GM19025 (cell line): ENCODE measurements around the gene CACNA1D.

Source experiments
- ATAC-seq: cut with Tn5 transposase; IDR thresholded peaks from one replicate; pipeline ENCODE4 v1.9.1; 2021; ENCODE audit warnings: mild to moderate bottlenecking, low read depth, moderate library complexity; ENCODE audit not compliant: unreplicated experiment

CACNA1D gene

DNA sequence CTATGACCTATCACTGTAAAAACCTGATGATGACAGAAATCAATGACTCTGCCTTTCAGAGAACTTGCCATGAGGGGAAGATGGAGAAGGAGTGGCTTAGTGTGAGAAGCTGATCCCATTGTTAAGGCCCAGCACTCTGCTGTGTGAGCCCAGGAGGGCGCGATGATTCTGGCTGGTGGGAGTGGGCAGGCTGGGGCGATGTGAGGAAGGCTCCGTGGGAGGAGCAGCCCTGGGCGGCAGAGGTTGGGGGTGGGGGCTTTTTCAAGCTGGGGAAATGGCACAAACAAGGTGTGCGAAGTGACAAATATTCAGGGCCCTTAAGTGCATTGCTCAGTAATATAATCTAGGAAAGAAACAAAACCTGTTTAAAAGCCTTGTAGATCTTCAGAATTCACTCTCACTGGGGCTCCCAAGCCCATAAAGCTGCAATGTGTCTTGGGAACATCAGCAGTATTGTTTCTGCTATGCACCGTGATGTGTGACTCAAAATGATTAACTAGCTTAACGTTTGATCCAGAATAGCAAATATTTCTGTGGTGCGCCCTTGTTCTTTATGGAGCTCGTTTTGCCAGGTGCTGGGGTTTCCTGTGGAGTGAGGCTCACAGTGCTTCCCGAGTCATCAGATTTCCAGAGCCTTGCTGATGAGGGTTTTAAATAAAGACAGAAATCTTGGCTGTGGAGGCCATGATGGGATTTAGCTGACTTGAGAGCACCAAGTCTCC lies 210.8 kb downstream of the CACNA1D start:
- no peak for ATAC-seq

DNA sequence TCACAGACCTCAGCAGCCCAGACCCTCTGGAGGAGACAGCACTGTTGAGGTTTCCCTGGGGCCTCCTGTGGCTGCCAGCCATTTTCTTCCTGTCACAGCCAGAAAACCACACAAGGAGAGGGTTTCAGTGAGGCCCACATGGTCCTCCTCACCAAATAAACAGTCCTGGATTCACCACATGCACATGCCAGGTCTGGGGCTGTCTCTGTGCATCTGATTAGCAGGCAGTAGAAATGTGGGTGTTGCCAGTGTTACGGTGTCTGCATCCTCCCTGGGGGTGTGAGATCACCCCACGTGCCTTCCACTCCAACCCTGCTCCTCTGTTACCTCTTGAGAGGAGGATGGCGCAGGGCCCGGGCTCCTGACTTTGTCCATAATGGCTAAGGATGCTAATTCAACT lies 211.4 kb downstream of the CACNA1D start:
- no peak for ATAC-seq

GRCh38 chr3:53707222-53707621 lies 212.8 kb downstream of the CACNA1D start:
- no peak for ATAC-seq

DNA sequence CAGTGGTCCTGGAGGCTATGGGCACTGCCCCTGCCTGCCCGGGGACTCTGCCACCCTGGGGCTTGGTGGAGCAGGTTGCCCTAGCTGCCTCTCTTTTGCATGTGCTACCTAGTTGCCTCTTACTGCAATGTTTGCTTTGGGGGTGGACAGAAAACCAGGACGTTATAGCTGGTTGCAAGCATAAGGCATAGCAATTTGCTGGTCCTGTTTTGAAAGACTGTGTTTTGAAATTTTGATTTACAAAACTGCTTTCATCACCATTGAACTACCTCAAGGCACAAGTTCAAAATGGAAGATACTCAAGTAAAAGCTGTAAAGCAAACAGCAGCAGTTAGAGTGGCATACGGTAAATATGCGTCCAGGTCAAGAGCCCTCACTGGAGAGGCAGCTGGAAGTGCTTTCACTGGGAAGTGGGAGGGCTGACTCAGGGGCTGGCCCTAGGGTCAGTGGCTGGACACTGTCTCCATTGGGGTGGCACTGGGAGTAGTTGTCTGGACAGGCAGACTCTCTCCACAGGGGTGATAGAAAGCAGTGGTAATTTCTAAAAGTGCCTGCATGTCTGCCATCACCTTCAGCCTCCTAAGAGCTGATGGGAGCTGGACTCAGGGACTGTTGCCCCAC lies 213.7 kb downstream of the CACNA1D start:
- ATAC-seq: no peak

DNA sequence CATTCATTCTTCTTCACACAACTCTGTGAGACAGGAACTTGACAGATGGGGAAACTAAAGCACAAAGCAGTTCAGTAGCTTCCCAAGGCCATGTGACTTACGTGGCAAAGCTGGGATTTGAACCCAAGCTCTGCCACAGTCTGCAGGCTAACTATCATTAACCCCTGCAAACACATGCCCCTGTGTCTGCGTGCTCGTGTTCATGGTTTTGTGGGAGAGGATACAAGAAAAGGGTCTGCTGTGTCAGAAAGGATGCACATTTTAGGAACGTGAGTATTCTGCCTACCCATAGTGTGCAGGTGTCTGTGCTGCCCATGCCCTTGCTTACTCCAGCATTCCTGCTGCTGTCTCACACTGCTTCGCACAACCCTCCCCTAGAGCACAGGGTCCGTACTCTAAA lies 214.8 kb downstream of the CACNA1D start:
- no peak for ATAC-seq

DNA sequence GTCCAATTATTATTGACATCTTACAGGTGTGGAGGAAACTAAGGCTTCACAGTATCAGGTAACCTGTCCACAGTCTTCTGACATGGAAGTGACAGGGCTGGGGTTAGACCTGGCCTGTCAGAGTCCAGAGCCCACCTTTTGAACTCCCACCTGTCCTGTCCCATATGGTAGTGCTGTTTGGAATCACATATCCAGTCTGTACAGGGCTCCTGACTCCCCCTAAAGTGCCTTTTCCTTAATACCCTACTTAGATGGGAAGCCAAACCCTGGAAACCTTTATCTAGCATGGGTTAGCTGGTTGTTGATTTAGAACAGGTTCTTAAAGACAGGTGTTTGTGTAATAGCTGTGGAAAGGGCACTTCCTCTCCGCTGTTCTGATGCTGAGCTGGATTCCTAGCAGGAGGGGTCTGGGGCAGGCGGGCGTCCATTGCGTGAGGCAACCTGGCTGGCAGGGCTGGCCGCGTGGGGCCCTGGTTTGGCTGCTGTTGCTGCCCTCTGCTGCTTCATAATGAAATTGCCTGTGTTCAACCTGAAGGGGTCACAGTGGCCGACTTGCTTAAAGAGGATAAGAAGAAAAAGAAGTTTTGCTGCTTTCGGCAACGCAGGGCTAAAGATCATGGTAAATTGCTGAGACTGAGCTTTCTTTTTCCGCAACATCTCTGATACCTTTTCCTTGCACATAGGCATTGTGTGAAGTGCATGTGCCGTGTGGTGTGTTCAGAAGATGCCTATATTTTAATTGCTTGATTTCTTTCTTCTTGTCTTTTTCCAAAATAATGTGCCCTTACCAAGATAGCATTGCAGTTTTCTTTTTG lies 215.7 kb downstream of the CACNA1D start:
- no peak for ATAC-seq

DNA sequence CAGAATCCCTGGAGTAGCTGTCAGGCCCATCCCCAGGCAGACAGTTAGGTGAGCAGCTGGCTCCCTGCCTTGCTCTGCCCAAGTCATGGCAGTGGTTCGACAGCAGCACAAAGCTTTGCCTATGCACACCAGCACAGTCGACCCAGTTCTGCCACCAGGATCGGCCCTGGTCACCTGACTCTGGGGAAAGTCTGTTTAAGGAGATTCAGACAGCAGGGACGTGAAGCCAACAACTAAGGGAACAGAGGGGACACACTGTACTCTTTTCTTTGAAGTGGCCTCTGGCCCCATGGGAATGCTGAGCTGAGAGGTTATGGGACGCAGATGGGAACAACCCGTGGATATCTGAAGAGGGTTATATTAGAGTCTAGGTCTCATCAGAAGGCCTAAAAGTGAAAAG lies 217.0 kb downstream of the CACNA1D start:
- no peak for ATAC-seq

- no peak for ATAC-seq
Measured at GRCh38 chr3:53712817-53713388, 218.5 kb downstream of the CACNA1D start.

GRCh38 chr3:53713626-53714025 lies 219.2 kb downstream of the CACNA1D start:
- no peak for ATAC-seq

DNA sequence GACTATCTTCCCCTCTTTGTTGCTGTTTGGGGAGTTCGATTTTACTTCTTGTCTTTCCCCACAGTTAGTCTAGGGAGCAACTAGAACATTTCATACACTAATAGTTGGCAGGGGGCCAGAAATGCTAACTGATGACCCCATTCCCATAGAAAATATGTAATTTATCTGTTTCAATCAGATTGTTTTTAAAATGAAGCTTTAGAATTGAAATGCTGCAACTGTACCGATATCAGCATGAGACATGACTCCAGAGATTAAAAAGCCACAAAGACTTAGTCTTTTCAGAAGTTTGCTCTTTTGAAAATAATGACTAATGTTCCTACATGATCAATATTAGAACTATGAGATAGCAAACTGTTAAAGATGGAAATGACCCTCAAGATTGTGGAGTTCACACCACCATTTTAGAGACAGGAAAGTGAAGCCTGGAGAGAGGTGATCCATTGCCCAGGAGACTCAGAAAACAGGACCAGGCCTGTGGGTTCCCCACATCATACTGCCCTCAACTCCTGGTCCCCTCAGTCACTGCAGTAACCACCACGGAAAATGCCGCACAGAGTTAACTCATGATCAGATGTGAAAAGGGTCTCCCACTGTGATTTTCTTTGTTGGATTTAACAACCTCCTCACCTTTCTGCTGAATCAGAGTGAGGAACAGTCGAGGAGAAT lies 221.5 kb downstream of the CACNA1D start:
- ATAC-seq: no peak

DNA sequence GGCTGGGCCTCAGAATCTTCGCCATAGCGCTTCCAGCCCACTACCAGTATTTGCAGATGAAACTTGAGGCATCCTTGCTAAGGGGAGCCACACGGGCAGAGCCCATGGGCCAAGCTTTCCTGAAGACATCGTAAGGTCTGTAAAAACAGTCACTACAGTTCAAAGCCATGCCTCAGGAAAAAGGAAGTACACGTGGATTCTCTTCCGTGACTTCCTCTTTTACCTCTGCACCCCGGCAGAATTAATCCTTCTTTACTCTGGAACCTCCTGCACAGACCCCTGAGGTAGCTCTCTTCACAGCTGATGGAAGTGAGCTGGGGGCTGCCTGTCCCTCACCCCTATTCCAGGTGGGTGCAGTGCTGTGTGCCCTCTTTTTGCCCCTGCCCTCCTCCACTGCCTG lies 222.6 kb downstream of the CACNA1D start:
- ATAC-seq: no peak

DNA sequence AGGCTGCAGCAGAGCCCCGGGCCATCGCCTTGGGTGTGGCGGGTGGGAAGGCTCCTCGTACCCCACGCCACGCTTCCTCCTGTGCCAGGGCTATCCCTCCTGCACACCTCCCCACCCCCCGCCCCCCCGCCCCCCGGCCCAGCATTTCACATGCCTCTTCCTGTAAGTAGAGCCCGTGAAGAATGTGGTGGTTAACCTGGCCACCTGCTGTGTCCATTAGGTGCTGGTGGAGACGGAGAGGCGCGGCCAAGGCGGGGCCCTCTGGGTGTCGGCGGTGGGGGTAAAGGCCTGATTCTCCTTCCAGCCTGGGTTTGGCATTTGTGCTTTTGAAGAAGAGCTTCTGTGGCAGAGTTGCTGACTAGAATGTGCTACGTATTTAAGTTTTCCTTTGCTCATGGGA lies 224.1 kb downstream of the CACNA1D start:
- ATAC-seq: no peak

- ATAC-seq: no peak
Measured at GRCh38 chr3:53719796-53720195, 225.4 kb downstream of the CACNA1D start.

- ATAC-seq: no peak
Measured at GRCh38 chr3:53721187-53722119, 227.0 kb downstream of the CACNA1D start.

DNA sequence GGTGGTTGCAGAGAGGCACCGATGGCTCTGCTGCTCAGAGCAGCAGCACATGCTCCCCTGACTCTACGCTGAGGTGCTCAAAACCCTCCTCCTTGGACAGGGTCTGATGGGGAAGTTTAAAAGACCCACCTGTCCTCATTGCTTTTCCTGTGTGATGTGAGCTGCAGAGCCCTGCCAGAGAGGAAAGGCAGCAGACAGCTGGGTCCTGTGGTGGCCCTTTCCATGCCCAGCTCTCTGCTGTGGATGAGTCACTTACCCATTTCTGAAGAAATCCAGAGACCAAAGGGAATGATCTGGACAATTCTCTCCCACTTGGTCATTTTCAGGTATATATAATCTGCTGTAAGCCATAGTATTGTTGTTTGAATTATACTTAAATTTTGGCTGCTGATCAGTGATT lies 230.2 kb downstream of the CACNA1D start:
- no peak for ATAC-seq

GRCh38 chr3:53725387-53725995 lies 231.1 kb downstream of the CACNA1D start:
- no peak for ATAC-seq

- no peak for ATAC-seq
Measured at GRCh38 chr3:53726643-53727042, 232.2 kb downstream of the CACNA1D start.

- ATAC-seq: no peak
Measured at GRCh38 chr3:53728606-53729005, 234.2 kb downstream of the CACNA1D start.

GRCh38 chr3:53729159-53729558 lies 234.7 kb downstream of the CACNA1D start:
- ATAC-seq: no peak
